Airway epithelial cell (primary cell): Measurements from ENCODE around the gene SLC22A25. TPM values are rescaled to one million over a fixed set of nuclear protein-coding genes. Genes with fewer than 3 reads are reported as not detected.

Experiments used
- total RNA-seq: library from RNA; depleted of rRNA; stranded (reverse); fragments of >200 nt; gene quantifications from 2 replicates; pipeline ENCODE4 v1.2.3, GENCODE V29; 2015

SLC22A25 gene
- not detected in 2 replicates for total RNA-seq

DNA sequence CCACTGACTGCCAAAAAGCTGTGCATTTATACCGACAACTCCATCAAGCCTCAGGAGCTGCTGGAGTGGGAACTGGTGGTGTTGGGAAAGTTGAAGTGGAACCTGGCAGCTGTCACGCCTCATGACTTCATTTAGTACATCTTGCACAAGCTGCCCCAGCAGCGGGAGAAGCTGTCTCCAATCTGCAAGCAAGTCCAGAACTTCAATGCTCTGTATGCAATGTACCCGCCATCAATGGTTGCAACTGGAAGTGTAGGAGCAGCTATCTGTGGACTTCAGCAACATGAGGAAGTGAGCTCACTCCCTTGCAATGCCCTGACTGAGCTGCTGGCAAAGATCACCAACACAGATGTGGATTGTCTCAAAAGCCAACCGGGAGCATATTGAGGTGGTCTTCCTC lies at the start of gene SLC22A25:
SLC22A25 (minus strand) TSS at position 67 of the 400 bp plus-strand sequence. CDS start 13,947 bp downstream, outside the sequence.

Other genes with a start within 250 kb of the SLC22A25 start
- gene SLC22A8, start 227.8 kb downstream of the SLC22A25 start, total RNA-seq, result not detected in 2 replicates
- not detected in 2 replicates for gene SLC22A24, start 99.4 kb downstream of the SLC22A25 start, total RNA-seq
- gene SLC22A9, start 126.2 kb upstream of the SLC22A25 start, total RNA-seq, result not detected in 2 replicates
- not detected in 2 replicates for gene PLAAT5, start 247.6 kb upstream of the SLC22A25 start, total RNA-seq